Activated CD4-positive, alpha-beta T cell treated with anti-CD3 and anti-CD28 coated beads, Interleukin-10, Interleukin-2, amounts not matched to agents 100 ng/mL and 50 ng/mL, durations not matched to agents 16 hours and 8 hours (primary cell): ENCODE results near the gene LGALSL.
"Not testable (repeated sequence)": the region's sequence is repeated elsewhere in the genome, so short reads cannot be mapped to it uniquely, and the experiment has no call there.

ENCODE experiments used
- DNase-seq: peaks from one replicate; pipeline ENCODE4 v3.0.0-alpha.2; 2020

Gene LGALSL

DNA sequence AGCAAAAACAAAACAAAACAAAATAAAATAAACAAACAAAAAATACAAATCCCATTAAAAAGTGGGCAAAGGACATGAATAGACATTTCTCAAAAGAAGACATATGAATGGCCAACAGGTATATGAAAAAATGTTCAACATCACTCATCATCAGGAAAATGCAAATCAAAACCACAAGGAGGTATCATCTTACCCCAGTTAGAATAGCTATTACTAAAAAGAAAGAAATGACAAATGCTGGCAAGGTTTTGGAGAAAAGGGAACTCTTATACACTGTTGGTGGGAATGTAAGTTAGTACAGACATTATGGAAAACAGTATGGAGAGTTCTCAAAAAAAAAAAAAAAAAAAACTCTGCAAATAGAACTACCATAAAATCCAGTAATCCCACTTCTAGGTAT, 8.0 kb upstream of the LGALSL start:
- not testable (repeated sequence) for DNase-seq

DNA sequence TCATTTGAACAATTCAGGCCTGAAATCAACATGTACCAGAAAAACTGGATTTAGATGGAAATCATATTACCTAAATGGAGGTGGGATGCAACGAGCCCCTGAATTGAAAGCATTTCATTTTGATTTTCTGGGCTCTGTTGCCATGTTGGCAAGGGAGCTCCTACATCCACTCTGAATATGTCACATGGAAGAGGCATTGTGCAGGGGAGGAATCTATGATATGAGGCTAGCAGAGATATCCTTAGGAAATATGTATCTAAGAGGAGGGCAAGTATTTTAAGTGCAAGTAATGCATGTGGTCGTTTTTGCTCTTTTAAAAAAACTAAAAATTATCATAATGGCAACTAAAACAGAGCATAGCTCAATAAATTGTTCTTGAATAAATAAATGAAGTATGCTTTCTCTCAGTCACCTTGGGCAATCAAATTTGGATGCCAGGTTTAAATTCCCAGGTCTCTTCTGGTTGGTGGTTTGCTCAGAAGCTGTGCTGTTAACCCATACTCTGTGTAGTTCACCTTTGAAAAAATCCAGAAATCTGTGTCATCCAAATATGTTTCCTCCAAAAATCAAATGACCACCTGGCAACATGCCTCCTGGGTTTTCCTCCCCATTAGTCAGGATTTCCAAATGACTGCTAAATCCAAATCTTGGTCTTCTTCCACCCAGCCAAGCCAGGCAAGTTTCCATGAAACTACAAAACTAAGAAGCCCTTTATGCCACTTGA, 6.5 kb upstream of the LGALSL start:
- no peak for DNase-seq

DNA sequence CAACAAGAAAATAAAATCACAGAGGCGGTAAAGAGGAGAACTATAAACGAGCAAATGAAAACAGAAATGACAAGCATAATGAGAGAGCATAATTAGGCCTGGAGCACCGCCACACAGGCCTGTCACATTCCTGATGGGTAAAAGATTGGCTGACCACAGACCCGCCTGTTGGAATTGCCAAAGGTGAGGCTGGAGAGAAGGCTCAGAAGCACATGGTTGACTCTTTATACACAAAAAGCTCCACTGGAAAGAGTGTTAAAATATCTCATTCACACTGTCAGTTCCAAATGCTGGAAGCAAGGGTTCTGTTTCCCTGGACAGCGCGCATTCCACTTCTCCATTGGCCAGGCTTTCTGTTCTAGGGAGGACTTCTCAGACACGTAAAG, 5.9 kb upstream of the LGALSL start:
- no peak for DNase-seq

DNA sequence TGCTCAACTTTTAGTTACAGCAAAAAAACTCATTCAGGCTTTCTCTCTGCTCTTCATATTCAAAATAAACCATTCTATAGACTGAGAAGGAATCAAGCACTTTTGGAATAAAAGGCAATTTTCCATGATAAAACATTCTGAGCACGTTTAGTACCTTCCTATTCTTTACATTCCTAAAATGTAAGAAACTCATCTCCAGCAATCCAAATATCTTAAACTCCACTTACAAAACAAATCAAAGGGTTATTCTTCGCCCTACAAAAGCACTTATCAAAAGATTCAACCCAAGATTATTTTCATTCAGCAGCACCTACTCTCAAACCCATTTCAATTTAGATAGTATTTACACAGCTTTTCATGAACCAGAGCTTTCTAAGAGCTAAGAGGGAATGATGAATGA, 2.9 kb upstream of the LGALSL start:
- DNase-seq: no peak

DNA sequence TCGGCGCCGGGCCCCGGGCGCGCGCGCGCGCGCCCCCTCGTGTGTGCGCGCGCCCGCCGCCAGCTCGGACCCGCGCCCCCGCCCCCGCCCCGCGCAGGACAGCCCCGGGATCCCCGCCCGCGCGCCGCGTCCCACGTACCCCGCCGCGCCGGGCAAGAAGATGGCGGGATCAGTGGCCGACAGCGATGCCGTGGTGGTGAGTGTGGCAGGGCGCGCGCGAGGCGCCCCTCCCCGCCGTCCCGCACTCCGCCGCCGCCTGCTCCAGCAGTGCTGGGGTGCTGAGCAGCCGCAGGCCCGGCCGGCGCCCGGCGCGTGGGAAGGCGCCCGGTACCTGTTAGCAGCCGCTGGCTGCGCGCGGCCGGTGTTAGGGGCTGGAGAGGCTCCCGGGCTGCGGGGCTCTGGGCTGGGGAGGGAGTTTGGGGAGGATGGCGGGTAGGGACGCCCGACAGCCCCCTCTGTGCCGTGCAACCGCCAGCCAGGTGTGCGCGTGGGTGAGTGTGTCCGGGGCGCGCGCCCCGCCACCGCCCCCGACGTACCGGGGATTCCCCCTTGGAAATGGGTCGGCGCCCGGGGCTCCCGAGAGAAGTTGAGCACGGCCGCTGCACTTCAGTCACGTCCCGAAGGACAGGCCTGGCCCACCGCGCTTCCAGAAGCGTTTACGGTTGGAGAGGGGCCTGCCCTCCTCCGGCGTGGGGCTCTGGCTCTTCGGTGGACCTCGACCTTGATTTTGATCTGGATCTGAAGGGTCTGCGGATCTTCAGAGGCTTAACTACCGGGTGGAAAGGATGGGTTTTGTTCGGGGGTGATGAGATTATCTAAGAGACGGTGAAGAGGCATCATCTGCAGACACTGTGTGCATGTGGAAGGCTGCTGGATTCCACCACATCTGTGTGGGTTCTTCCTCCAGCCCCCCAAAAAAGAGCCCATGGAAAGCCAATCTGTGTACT, 697 bp downstream of the LGALSL start:
- DNase-seq: no peak

DNA sequence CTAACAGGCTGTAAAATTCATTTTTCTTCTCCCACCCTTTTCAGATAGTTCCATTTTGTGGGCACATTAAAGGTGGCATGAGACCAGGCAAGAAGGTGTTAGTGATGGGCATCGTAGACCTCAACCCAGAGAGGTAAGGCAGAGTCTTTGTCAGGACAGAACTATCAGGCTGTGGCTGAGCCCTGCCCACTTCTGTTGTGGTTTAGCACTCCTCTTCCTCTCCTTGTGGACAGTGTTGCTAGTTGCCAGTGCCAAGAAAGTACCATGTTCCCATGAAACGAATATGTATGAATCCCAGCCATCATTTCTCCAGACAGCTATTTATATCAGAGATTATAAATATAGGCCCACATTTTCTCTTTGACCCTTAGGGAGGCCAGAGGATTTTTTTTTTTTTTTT, 1.6 kb downstream of the LGALSL start:
- DNase-seq: no peak

DNA sequence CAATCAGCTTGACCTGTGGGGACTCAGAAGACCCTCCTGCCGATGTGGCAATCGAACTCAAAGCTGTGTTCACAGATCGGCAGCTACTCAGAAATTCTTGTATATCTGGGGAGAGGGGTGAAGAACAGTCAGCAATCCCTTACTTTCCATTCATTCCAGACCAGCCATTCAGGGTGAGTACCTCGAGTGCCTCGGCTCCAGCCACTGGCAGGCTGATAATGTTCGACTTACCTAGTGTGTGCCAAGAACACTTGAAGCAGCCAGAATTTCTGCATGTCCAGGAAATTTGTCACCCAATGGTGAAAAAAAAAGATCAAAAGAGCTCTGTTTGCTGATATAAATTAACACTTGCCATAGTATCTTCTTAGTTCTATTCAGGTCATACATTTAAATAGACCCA, 2.3 kb downstream of the LGALSL start:
- no peak for DNase-seq

DNA sequence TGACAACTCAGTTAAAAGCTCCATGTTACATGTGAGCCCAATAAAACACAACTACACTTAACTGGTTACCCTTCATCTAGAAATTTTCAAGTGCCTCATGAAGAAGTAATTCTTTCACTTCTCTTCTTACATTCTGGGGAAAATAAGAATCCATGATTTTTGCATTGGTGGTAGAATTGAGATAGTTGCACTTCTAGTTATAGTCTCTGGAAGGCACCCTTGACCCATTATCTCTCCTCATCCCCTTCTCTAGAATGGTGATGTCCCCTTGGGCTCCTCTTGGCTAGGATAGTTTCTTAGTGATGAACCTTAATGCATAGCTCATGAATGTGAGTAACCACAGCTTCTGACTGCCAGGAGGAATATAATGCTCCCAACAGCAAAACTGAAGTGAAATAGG, 3.6 kb downstream of the LGALSL start:
- no peak for DNase-seq

DNA sequence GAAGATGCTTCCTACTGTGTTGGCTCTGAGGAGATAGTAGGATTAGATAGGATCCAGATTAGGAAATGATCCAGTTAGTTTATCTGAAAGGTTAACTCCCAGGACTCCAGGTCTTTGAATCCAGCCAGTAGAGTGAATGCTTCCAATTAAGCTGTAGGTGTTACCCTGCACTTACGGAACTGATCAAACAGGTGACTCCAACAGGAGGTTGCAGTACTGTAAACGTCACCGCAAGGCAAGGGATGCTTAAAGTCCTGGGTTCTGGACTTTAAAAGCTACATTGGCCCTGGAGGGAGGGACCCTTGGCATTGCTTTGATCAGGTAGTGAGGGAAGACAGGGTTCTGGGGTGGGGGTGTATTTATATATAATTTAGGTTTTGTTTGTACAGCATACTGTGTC, 5.6 kb downstream of the LGALSL start:
- DNase-seq: no peak

DNA sequence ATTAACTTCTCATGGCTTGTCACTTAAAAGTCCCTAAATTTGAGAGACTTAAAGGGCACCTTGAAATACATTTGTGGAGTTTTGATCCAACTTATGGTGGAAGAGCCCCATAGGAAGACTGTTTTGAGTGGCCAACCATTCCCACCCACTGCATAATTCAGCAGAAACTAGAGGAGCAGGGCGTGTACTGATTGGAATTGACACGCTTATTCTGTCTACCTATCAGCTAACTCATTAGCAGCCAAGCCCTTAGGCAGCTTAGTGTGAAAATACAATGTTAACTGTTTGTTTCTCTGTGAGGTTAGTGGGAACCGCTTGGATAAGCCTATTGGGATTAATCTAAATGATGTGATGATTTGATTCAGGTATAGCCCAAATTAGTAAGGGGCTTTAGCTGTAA, 6.4 kb downstream of the LGALSL start:
- DNase-seq: no peak

DNA sequence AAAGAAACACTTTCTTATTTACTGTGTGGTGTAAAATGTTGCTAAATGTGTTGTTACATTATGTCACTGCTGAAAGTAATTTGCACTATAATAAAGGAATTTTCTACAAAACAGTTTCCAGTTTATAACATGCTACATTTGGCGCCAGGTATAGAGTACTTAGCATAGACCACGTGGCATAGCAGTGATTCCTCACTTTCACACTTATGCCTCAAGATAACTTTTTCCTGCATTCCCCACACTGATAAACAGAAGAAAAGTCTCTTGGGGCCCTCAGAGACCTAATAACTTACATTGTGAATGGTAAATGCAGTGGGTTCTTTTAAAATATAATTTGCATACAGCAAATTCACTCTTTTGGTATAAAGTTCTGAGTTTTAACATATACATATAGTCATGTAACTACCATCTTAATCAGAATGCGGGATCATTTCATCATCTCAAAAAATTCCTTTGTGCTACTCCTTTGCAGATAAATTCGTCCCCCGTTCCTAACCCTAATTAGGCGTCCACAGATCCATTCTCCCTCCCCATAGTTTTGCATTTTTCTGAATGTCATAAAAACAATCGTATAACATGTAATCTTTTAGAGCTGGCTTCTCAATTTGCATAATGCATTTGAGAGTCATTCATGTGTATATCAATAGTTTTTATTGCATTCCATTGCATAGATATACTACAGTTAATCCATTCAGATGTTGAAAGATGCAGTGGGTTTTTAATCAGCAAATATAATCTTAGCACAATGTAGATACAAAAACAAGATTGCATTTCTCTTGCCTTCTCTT, 7.5 kb downstream of the LGALSL start:
- no peak for DNase-seq

DNA sequence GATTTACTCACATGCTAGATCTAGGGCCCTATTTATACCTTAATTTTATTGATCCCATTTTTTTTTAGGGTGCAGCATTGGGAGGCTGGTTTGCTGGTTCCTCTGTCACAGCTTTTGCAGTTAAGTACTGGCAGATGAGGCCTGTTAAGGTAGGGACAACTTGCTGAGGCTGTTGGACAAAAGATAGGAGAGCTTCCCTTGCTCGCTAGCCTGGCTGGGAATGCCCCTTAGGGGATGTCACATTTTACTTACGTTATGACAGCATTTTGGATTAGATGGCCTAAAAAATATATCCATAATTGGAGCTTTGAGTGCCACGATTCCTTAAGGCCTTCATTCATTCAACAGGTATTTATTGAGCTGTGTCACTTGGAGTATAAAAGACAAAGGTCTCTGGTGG, 8.2 kb downstream of the LGALSL start:
- DNase-seq: no peak

DNA sequence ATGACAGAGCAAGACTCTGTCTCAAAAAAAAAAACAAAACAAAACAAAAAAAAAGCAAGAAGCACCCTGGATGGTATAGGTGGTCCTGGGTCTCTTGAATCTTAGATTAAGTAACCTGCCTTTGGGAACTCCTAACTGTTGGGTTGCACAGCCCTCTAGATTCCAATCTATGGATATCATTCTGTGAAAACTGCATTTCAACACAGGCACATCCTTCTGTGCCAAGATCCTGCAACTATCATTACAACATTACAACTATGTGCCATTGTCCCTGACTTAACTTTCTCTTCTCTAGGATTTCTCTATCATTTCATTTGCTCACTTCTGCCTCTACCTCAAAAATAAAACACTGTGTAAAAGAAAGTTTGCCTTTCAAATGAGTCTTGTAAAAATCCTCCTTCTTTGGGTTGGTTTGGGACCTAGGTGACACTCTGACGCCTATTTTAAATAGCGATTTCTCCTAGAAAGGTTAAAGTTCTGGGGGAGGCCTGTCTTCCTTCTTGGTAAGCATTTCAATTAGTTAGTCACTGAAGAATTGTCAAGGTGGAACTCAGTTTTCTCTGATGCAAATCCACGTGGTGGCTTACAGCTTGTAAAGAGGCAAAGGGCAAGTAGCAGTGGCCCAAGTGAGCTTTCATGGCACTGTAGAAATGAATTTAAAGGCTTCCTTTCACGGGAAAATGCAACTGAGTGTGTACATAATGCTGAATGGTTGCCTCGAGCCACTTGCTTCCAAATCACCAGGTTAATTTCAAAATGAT, 9.2 kb downstream of the LGALSL start:
- no peak for DNase-seq

DNA sequence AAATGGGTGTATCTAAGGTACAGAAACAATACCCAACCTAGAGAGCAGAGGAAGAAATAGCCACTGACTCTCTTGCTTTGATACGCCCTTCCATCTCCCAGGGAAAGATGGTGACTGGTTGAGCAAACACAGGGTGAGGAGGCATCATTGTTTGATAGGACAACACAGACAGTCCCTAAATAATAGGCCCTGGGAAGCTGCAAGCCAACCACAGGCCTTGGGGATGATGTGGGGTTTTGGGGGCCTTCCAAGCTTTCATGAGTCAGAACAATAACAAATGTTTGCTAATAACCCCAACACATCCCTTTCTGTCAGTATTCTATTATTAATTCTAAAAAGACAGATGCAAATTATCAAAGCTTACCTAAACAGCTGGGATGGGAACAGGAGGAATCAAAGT, 9.8 kb downstream of the LGALSL start:
- no peak for DNase-seq

DNA sequence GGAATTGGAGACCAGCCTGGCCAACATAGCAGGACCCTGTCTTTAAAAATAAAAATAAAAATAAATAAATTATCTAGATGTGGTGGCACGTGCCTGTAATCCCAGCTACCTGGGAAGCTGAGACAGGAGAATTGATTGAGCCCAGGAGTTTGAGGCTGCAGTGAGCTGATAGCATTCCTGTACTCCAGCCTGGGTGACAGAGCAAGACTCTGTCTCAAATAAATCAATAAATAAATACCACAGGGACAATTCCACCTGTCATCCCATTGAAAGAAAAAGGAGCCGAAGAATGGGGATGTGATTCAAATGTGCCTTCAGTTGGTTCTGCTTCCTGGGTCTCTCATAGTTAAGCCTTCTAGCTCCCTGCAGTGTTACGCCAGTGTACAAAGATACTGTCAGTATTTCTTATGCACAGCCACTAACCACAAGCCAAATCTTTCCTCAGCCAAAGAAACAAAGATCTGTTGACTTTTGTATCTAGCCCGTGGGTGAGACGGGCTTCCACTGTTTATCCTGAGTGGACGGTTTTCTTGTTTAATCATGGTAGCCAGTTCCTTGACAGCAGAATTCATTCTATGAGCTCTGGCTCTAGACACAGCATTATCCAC, 12.6 kb downstream of the LGALSL start:
- DNase-seq: no peak

DNA sequence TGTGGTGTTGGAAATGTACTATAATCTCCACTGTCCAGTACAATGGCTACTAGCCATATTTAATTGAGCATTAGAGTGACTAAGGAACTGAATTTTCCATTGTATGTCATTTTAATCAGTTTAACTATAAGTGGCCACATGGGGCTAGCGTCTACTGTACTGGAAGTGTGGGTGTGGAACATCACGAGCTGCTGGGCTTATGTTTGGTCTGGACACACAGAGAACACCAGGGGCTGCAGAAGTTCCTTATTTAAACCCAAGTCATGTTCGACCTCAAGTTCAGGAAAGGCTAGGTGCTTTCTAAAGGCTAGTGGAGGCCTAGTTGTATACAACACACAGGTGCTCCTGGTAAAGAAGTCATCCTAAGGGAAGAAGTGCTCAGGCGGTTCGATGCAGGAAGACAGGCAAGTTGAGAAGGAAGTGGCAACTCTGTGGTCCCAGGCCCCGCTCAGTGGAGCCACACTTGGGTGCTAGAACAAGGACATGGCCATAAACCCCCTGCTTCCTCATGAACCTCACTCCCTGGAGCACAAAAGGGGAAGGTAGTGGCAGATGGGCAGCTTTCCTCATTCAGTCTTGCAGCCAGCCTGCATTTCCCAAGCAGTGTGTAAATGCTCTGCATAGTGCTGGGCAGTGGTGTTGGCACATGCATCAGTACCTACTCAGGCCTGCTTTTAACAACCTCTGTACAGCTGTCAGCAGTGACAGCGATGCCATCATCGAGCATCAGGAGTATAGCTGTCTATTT, 13.3 kb downstream of the LGALSL start:
- no peak for DNase-seq

DNA sequence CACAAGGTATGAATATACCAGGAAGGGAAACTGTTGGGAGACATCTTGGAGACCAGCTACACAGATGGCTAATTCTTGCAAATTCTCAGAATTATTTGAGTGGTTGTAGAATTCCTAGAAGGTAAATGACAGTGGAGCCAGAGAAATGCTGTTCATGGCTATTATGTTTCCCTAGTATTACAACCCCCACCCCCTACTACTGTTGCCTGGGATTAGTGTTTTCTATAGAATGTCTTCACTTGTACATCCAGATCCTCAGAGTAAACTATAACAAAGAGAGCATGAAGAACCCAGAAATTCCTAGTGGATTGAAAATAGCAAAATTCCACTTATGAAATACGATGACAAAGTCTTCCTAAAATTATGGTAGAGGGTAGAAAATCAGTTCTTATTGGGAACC, 15.3 kb downstream of the LGALSL start:
- DNase-seq: no peak

DNA sequence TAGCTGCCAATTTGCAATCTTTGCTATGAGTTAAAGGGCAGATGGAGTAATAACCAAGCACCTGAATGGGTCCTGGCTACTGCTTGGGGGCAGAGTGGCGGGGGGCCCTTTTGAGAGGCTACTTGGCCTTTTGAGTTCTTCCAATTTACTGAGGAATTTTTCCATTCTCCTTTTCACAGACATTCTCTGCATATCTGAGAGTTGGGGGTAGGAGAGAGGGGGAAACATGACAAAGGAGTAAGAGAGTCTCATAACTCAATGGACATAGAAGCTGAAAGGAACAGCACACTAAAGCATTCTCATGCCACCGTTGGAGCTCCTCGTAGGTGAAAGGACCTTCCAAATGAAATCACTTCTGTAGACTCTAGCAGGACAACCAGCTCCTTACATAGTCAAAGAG, 16.1 kb downstream of the LGALSL start:
- DNase-seq: no peak

DNA sequence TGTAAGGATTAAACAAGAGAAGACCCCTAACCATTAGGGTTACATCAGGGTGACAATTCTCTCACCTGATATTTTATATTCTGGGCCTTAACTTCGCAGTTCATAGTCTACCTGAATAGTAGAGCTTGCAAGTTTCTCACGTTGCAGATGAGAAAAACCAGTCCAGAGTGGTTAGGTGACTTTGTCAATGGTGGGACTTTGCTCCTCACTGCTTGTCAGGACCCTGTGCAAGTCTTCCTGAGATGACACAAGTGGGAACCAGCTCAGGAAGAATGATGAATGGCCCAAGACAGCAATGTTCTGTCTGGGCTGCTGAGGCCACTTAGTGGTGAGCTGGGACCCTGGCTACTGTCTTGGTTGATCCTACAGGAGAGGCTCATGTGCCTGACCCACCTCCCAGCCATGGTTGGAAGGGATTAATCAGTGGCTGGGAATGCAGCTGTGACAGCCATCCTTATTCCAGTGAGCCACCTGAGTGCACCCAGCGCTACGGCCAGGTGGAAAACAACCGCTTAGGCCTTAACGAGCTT, 16.9 kb downstream of the LGALSL start:
- no peak for DNase-seq

DNA sequence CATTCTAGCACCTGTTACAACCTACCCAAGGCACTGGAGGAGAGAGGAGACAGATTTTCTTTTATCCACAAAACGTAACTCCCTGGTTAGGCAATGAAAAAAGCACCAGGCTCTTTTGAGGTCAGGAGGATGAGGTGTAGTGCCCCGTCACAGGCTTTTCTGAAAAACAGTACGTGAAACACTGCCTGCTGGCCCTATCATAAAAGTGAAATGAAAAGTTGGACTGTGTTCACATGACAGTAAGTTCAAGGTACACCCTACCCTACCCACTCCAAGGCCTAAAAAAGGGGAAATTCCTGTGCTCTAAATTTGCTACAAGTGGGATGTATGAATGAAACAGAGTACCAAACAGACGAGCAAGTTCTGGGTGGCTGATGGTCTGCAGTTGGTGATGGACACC, 17.6 kb downstream of the LGALSL start:
- DNase-seq: no peak

DNA sequence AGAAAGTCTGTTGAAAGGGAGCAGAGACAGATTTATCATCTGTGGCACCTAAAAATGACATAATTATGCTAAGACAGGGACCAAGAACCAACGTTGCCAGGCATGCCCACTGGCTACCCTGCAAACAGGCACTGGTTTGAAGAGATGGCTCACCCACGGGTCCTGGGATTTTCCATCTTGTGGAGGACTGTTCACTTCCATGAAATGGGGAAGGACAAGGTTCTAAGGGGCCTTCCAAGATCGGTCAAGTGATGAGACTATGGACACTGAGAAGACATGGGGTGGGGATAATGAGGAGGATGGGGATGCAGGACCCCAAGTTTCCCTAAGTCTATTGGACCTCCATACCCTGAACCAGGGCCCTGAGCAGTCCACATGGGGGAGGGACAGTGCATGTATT, 18.9 kb downstream of the LGALSL start:
- DNase-seq: no peak
